Ishikawa (cell line): ENCODE results near the gene CCNJ.

Experiments used
- EGR1 ChIP-seq: IDR thresholded peaks from 2 replicates; pipeline ENCODE4 v1.6.1; 2012
- EP300 ChIP-seq: IDR thresholded peaks from 2 replicates; pipeline ENCODE4 v1.6.1; 2012; ENCODE audit warnings: borderline replicate concordance
- MAX ChIP-seq: IDR thresholded peaks from 2 replicates; pipeline ENCODE4 v1.6.1; 2012
- REST ChIP-seq: IDR thresholded peaks from 2 replicates; pipeline ENCODE4 v1.6.1; 2012; ENCODE audit warnings: low read depth, mild to moderate bottlenecking
- TAF1 ChIP-seq: IDR thresholded peaks from 2 replicates; pipeline ENCODE4 v1.6.1; 2012; ENCODE audit warnings: low read depth, mild to moderate bottlenecking
- YY1 ChIP-seq: IDR thresholded peaks from 2 replicates; pipeline ENCODE4 v1.6.1; 2012; ENCODE audit warnings: low read depth

GRCh38 chr10:96107623-96108038 is 64.2 kb downstream of the CCNJ start:
- TF ChIP-seq EP300 = no peak
- no peak for TF ChIP-seq TAF1
- no peak for TF ChIP-seq REST
- no peak for TF ChIP-seq MAX
- no peak for TF ChIP-seq EGR1
- no peak for TF ChIP-seq YY1
